Hepatocyte (in vitro differentiated cells): ENCODE measurements around the gene MOGAT1.

Source experiments
- EZH2 ChIP-seq: fragments of 200-600 bp; sonication (generic); IDR thresholded peaks from 2 replicates; pipeline ENCODE4 v1.6.1; 2016; ENCODE audit warnings: antibody characterized with exemption, mild to moderate bottlenecking, borderline replicate concordance
- EZH2phosphoT487 ChIP-seq: fragments of 200-600 bp; sonication (generic); IDR thresholded peaks from one replicate; pipeline ENCODE4 v1.6.1; 2018; ENCODE audit warnings: antibody characterized with exemption, mild to moderate bottlenecking, low read depth, moderate library complexity; ENCODE audit not compliant: unreplicated experiment, severe bottlenecking
- TF ChIP-seq, protein P1 (sequence below): fragments of 200-600 bp; sonication (generic); IDR thresholded peaks from 2 replicates; pipeline ENCODE4 v1.5.1; 2016; ENCODE audit warnings: antibody characterized with exemption, mild to moderate bottlenecking; ENCODE audit not compliant: poor library complexity

- TF ChIP-seq, protein P1, sequence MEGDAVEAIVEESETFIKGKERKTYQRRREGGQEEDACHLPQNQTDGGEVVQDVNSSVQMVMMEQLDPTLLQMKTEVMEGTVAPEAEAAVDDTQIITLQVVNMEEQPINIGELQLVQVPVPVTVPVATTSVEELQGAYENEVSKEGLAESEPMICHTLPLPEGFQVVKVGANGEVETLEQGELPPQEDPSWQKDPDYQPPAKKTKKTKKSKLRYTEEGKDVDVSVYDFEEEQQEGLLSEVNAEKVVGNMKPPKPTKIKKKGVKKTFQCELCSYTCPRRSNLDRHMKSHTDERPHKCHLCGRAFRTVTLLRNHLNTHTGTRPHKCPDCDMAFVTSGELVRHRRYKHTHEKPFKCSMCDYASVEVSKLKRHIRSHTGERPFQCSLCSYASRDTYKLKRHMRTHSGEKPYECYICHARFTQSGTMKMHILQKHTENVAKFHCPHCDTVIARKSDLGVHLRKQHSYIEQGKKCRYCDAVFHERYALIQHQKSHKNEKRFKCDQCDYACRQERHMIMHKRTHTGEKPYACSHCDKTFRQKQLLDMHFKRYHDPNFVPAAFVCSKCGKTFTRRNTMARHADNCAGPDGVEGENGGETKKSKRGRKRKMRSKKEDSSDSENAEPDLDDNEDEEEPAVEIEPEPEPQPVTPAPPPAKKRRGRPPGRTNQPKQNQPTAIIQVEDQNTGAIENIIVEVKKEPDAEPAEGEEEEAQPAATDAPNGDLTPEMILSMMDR = no peak
- TF ChIP-seq EZH2 (no peak), EZH2phosphoT487 (no peak)
Measured at GRCh38 chr2:222711315-222711940, 40.0 kb downstream of the MOGAT1 start.
